ENCODE results near the gene IFRD1. TPM values are rescaled to one million over a fixed set of nuclear protein-coding genes. Genes with fewer than 3 reads are reported as not detected.

The IFRD1 gene, protein sequence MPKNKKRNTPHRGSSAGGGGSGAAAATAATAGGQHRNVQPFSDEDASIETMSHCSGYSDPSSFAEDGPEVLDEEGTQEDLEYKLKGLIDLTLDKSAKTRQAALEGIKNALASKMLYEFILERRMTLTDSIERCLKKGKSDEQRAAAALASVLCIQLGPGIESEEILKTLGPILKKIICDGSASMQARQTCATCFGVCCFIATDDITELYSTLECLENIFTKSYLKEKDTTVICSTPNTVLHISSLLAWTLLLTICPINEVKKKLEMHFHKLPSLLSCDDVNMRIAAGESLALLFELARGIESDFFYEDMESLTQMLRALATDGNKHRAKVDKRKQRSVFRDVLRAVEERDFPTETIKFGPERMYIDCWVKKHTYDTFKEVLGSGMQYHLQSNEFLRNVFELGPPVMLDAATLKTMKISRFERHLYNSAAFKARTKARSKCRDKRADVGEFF
- 25.7 and 52.5 TPM in 2 replicates for total RNA-seq

GRCh38 chr7:112449902-112450806, at the start of gene IFRD1:
Gene IFRD1 (plus strand): TSS chr7:112450460. CDS start chr7:112450689, 229 bp downstream.

Other genes starting within 250 kb of the IFRD1 start
- 87.1 and 183 TPM in 2 replicates for gene DOCK4, start 244.1 kb upstream of the IFRD1 start, total RNA-seq
- 34.2 and 35.2 TPM in 2 replicates for gene ZNF277, start 243.8 kb upstream of the IFRD1 start, total RNA-seq
- 0.49 and 1.4 TPM in 2 replicates for gene LSMEM1, start 30.5 kb downstream of the IFRD1 start, total RNA-seq